Measurements from ENCODE around the gene MYORG. TPM values are rescaled to one million over a fixed set of nuclear protein-coding genes. Genes with fewer than 3 reads are reported as not detected.
A peak's percentile ranks its signal among the peaks of the same experiment; 100 is the strongest.

Gene MYORG
- total RNA-seq, 2 experiments from 2014 or later: 2.7 to 2.8 TPM

DNA sequence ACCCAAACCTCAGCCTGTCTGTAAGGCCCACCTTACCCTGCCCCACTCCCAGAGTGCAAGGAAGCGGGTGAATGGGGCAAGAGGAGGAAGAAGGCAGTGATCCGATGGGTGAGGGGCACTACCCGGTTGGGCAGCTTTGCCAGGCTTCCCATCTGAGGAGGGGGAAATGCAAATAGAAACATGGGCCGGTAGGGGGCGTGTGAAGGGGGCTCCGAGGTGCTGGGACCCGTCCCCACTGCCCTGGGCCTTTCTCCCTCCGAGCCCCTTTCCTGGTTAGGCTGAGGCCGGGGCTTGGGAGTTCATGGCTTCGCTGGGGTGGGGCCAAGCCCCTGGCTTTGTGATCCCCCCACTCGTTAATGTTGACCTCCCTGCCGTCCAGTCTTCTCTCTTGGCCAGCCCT lies 23.6 kb upstream of the MYORG start:
- H3K4me3 Mint-ChIP-seq: no peak overlapping the region
- ChIA-PET CTCF (interaction anchor here (1.0 to 1.3 kb wide), 2 partner anchors 21 to 23 kb away, joined by 3 read pairs; partner anchors contain the start of gene MYORG), POLR2A (no interaction called here)
- no peak for DNase-seq
- no peaks in the 10 kb centered on the region for H3K9me3 Mint-ChIP-seq
- H3K36me3 Mint-ChIP-seq (ENCODE audit: low read depth): no peaks in the 10 kb centered on the region
- H3K27me3 Mint-ChIP-seq: no peaks in the 10 kb centered on the region
- H3K4me1 Mint-ChIP-seq: no peaks in the 10 kb centered on the region
- no peak overlapping the region for H3K27ac Mint-ChIP-seq

DNA sequence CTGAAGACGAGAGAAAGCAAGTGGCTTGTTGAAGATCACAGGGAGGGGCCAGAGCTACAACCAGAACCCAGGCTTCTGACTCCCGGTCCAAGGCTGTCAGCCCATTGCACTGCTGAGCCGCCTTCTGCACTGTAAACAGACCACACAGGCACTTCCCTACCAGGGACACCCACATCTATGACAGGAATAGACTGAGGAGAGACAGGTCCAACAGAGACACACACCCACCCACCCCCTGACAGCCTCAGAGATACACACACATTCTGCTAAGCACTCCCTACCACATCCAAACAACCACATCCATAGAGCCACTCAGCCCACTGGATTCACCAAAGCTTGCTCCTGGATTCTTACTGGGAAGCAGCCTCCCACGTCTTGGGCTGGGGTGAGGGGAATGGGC lies 23.0 kb upstream of the MYORG start:
- no peak for DNase-seq
- no peaks in the 10 kb centered on the region for H3K9me3 Mint-ChIP-seq
- no peak overlapping the region for H3K27ac Mint-ChIP-seq
- ChIA-PET POLR2A (no interaction called here), CTCF (interaction anchor here (1.0 kb wide), 2 partner anchors 21 to 23 kb away, joined by 3 read pairs; partner anchors contain the start of gene MYORG)
- no peaks in the 10 kb centered on the region for H3K36me3 Mint-ChIP-seq (ENCODE audit: low read depth)
- H3K4me3 Mint-ChIP-seq: no peak overlapping the region
- H3K27me3 Mint-ChIP-seq: no peaks in the 10 kb centered on the region
- H3K4me1 Mint-ChIP-seq: no peaks in the 10 kb centered on the region

DNA sequence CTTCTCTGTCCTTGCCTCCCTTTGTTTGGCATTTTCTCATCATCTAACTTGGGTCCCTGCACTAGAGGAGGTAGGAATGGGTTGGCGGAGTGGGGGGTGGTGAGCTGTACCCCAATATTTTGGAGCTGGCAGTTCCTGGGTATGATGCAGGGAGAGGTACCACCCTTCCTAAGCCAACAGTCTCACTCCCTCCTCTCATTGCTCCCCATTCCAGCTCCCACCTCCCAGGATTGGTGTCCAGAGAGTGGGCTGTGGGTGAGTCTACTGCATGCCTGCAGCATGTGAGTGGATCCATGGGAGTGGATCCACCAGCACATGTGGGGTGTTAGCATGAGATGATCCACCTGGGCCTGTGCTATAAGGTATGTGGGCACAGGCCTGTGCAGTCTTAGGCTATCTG lies 22.2 kb upstream of the MYORG start:
- ChIA-PET CTCF (interaction anchor here (1.0 kb wide), 1 partner anchor 20 kb away, joined by 3 read pairs; no protein-coding TSS in a partner anchor), POLR2A (no interaction called here)
- H3K27me3 Mint-ChIP-seq: peaks cover 1% of the 10 kb centered on the region
- H3K9me3 Mint-ChIP-seq: no peaks in the 10 kb centered on the region
- no peak overlapping the region for H3K4me3 Mint-ChIP-seq
- no peaks in the 10 kb centered on the region for H3K4me1 Mint-ChIP-seq
- H3K36me3 Mint-ChIP-seq (ENCODE audit: low read depth): no peaks in the 10 kb centered on the region
- no peak overlapping the region for H3K27ac Mint-ChIP-seq
- DNase-seq: no peak

GRCh38 chr9:34396276-34397214 lies 19.8 kb upstream of the MYORG start:
- Mint-ChIP-seq H3K9me3 (no peaks in the 10 kb centered on the region), H3K4me1 (no peaks in the 10 kb centered on the region), H3K36me3 (ENCODE audit: low read depth) (no peaks in the 10 kb centered on the region), H3K27ac (no peak overlapping the region), H3K4me3 (no peak overlapping the region), H3K27me3 (peaks cover 15% of the 10 kb centered on the region)
- peak; percentile 6 for DNase-seq
- POLR2A ChIA-PET: no interaction called here
- CTCF ChIA-PET: no interaction called here

DNA sequence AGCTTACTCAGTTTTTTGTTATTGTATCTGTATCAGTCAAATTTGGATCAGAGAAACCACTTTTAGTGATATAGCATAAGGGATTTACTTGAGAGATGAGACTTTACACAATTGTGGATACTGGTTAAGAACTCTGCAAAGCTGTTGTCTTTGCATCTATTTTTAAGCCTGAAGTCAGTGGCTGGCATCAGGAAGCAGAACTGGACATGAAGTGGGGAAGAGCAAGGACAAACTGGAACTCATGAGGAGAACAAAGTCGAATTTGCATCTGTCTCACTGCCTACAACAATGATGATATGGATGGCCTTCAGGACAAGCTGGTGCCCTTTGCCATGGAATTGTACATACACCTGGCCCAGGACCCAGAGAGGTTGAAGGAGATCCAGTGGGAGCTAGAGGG lies 15.8 kb upstream of the MYORG start:
- Mint-ChIP-seq H3K27me3 (peaks cover 21% of the 10 kb centered on the region), H3K27ac (no peak overlapping the region), H3K36me3 (ENCODE audit: low read depth) (no peaks in the 10 kb centered on the region), H3K4me1 (no peaks in the 10 kb centered on the region), H3K4me3 (no peak overlapping the region), H3K9me3 (no peaks in the 10 kb centered on the region)
- DNase-seq: no peak
- ChIA-PET CTCF (interaction anchor here (1.5 kb wide), 1 partner anchor 12 kb away, joined by 9 read pairs; no protein-coding TSS in a partner anchor), POLR2A (no interaction called here)

DNA sequence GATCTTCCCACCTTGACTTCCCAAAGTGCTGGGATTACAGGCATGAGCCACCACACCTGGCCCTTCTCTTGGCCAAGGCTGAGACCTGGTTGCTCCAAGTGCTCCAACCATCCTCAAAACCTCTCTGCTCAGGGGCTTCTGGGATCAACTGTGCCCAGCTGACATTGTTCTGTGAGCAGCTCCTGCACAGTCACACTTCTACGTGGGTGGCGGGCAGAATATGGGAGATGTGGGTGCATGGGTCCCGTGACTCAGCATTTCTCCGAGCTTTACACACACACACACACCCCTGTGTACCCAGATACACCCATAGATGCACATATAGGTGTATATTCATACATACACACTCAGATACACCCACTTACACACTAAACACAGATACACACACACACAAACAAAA lies 10.5 kb upstream of the MYORG start:
- Mint-ChIP-seq H3K9me3 (no peaks in the 10 kb centered on the region), H3K36me3 (ENCODE audit: low read depth) (no peaks in the 10 kb centered on the region), H3K27me3 (peaks cover 16% of the 10 kb centered on the region), H3K4me3 (no peak overlapping the region), H3K27ac (no peak overlapping the region), H3K4me1 (no peaks in the 10 kb centered on the region)
- DNase-seq: peak; percentile 1
- ChIA-PET CTCF (interaction anchor here (1.6 to 2.4 kb wide), 2 partner anchors 8 to 10 kb away, joined by 3 to 7 read pairs; partner anchors contain the start of gene MYORG), POLR2A (no interaction called here)

DNA sequence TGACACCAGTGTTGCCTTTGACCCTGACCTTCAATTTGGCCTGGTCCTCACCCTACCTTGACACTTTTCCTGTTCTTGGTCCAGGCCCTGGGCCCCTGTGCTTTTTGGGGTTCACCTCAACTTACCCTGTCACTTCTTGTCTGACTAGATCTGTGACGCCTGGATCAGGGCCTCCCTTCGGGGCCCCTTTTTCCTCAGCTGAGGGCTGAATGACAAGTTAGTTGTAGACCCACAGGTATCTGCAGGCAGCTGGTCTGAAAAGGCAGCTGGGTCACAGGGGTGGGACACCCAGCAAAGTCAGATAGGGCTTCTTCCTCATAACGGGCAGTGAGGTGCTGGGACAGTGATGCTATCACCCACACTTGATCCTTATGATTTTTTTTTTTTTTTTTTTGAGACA lies 10.0 kb upstream of the MYORG start:
- H3K4me3 Mint-ChIP-seq: no peak overlapping the region
- peaks cover 13% of the 10 kb centered on the region for H3K27me3 Mint-ChIP-seq
- no peaks in the 10 kb centered on the region for H3K36me3 Mint-ChIP-seq (ENCODE audit: low read depth)
- CTCF ChIA-PET: interaction anchor here (0.6 to 0.9 kb wide), 2 partner anchors 9 to 775 kb away, joined by 3 to 4 read pairs; no protein-coding TSS in a partner anchor
- no peak overlapping the region for H3K27ac Mint-ChIP-seq
- POLR2A ChIA-PET: no interaction called here
- no peaks in the 10 kb centered on the region for H3K4me1 Mint-ChIP-seq
- no peaks in the 10 kb centered on the region for H3K9me3 Mint-ChIP-seq
- peak; percentile 3 for DNase-seq

DNA sequence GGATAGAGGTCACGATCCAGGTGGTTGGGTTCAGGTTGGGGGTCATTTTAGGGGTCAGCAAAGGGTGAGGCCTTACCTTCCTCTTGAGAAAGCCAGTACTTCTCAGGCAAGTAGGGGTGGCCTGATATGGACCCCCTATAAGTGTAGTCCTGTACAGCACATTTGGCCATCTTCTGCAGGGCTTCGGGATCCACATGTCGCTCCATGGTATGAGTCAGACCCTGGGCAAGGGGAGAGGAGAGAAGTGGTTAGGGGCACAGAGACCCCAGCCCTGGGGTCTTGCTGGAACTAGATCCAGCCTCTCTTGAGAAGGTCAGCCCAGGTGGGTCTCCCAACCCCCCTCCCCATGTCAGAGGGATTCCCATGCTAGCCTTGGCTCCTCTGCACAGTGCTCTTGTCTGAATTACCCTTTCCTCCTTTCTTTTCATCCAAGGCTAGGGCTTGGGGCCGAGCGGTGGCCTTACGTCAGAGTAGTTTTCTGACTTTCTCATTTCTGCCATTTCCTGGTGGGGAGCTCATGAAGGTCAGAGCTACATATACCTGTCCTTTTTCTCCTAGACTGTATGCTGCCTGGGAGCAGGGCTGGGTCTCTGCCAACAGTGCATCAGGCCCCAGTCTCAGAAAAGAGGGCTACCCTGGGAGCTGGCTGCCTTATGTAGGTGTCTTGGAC lies 9.0 kb upstream of the MYORG start:
- H3K27me3 Mint-ChIP-seq: peaks cover 11% of the 10 kb centered on the region
- ChIA-PET CTCF (interaction anchor here (0.6 to 0.9 kb wide), 3 partner anchors 8 to 774 kb away, joined by 3 to 4 read pairs (median 3); no protein-coding TSS in a partner anchor), POLR2A (no interaction called here)
- no peak overlapping the region for H3K27ac Mint-ChIP-seq
- no peaks in the 10 kb centered on the region for H3K36me3 Mint-ChIP-seq (ENCODE audit: low read depth)
- no peaks in the 10 kb centered on the region for H3K9me3 Mint-ChIP-seq
- no peak for DNase-seq
- peaks cover 9% of the 10 kb centered on the region for H3K4me1 Mint-ChIP-seq
- no peak overlapping the region for H3K4me3 Mint-ChIP-seq

GRCh38 chr9:34384368-34385165 lies 7.9 kb upstream of the MYORG start:
- peak; percentile 2 for DNase-seq
- Mint-ChIP-seq H3K4me3 (no peak overlapping the region), H3K36me3 (ENCODE audit: low read depth) (no peaks in the 10 kb centered on the region), H3K4me1 (peaks cover 21% of the 10 kb centered on the region), H3K27me3 (peaks cover 11% of the 10 kb centered on the region), H3K9me3 (no peaks in the 10 kb centered on the region), H3K27ac (no peak overlapping the region)
- CTCF ChIA-PET: no interaction called here
- POLR2A ChIA-PET: no interaction called here

DNA sequence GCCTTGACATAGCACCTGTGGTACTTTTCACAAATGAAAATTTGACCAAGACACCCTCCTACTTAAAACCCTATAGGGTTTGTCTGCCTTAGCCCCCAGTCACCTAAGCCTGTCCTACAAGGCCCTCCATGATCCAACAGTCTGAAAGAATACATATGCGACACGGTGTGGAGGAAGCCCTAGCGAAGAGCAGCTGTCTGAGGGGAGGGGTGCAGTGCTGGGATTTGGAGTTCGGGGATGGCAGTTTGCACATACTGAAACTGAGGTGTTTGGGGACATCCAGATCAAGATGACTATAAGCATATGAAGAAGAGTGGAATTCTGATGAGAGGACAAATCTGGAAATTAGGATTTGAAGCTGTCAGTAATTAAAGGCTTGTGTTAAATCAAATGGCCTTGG lies 7.2 kb upstream of the MYORG start:
- DNase-seq: no peak
- H3K36me3 Mint-ChIP-seq (ENCODE audit: low read depth): no peaks in the 10 kb centered on the region
- peaks cover 11% of the 10 kb centered on the region for H3K27me3 Mint-ChIP-seq
- ChIA-PET POLR2A (no interaction called here), CTCF (no interaction called here)
- no peaks in the 10 kb centered on the region for H3K9me3 Mint-ChIP-seq
- H3K27ac Mint-ChIP-seq: no peak overlapping the region
- no peak overlapping the region for H3K4me3 Mint-ChIP-seq
- H3K4me1 Mint-ChIP-seq: peaks cover 26% of the 10 kb centered on the region

DNA sequence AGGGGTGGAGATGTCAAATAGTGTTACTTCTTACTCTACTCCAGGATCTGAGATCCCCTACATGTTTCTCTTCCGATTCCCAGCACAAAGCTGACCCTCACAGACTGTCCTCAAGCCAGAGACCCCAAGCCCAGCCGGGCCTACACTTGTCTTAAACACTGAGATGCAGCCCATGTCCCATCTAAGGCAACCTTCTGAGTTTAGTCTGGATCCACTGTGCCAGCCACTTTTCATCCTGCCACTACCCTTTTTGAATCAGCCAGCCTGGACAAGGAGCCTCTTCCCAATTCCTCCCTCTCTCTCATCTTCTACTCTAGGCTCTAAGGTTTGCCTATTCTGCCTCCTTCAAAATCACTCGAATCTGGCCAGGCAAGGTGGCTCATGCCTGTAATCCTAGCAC lies 6.2 kb upstream of the MYORG start:
- ChIA-PET POLR2A (no interaction called here), CTCF (interaction anchor here (0.6 kb wide), 1 partner anchor 40 kb away, joined by 3 read pairs; no protein-coding TSS in a partner anchor)
- Mint-ChIP-seq H3K9me3 (no peaks in the 10 kb centered on the region), H3K36me3 (ENCODE audit: low read depth) (no peaks in the 10 kb centered on the region), H3K4me3 (no peak overlapping the region), H3K27ac (no peak overlapping the region), H3K27me3 (peaks cover 11% of the 10 kb centered on the region), H3K4me1 (peaks cover 31% of the 10 kb centered on the region)
- DNase-seq: no peak

- CTCF ChIA-PET: interaction anchor here (3.3 kb wide), 1 partner anchor 49 kb away, joined by 43 read pairs; no protein-coding TSS in a partner anchor
- no peak for DNase-seq
- H3K4me3 Mint-ChIP-seq: no peak overlapping the region
- POLR2A ChIA-PET: no interaction called here
- peaks cover 33% of the 10 kb centered on the region for H3K4me1 Mint-ChIP-seq
- no peak overlapping the region for H3K27ac Mint-ChIP-seq
- no peaks in the 10 kb centered on the region for H3K36me3 Mint-ChIP-seq (ENCODE audit: low read depth)
- H3K9me3 Mint-ChIP-seq: no peaks in the 10 kb centered on the region
- peaks cover 11% of the 10 kb centered on the region for H3K27me3 Mint-ChIP-seq
Measured at GRCh38 chr9:34382054-34382453, 5.4 kb upstream of the MYORG start.
